ENCODE data around the gene ARHGEF3. TPM values are rescaled to one million over a fixed set of nuclear protein-coding genes. Genes with fewer than 3 reads are reported as not detected.

Gene ARHGEF3, protein sequence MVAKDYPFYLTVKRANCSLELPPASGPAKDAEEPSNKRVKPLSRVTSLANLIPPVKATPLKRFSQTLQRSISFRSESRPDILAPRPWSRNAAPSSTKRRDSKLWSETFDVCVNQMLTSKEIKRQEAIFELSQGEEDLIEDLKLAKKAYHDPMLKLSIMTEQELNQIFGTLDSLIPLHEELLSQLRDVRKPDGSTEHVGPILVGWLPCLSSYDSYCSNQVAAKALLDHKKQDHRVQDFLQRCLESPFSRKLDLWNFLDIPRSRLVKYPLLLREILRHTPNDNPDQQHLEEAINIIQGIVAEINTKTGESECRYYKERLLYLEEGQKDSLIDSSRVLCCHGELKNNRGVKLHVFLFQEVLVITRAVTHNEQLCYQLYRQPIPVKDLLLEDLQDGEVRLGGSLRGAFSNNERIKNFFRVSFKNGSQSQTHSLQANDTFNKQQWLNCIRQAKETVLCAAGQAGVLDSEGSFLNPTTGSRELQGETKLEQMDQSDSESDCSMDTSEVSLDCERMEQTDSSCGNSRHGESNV
- total RNA-seq, result 17.4 TPM

DNA sequence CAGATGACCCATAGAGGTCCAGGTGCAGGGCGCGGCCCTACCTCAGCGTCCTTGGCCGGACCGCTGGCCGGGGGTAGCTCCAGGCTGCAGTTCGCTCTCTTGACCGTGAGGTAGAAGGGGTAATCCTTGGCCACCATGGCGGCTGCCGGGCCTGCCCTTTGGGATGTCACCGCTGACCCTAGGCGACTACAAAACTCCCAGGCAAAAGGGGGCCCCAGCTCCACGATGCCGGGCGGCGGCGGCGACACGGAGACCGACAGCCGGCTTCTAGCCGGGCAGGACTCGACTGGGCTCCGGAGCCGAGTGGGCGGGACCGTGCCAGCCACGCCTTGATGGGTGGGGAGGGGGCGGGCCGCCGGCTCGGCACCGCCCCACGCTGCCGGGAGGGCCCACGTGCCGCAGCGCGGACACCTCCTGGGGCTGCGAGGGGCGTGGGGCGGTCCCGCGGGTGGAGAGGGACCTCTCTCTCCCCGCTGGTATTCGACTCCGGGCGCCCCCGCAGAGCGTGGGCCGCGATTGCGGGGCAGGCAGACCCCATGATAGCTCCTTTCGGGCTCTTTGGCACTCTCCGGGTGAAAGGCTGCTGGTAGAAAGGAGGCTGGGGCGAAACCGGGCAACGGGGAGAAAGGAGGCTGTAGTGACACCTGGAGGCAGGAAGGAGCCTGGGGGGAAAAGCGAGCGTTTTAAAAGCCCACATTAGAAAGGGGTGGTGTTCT lies at the start of gene ARHGEF3:
ARHGEF3 (minus strand) TSS at position 288 of the 716 bp plus-strand sequence; CDS start at position 137, 151 bp downstream.
- intact Hi-C loops (cut with DNase I), result loop anchor here (2.0 to 5.0 kb wide), 2 partner anchors 101 to 185 kb away; no protein-coding TSS in a partner anchor
- Histone ChIP-seq H3K27ac (peak within 1 kb of the TSS; percentile 70), H3K4me3 (peak within 1 kb of the TSS; percentile 72 to 76), H3K4me1 (peaks cover 46% of the 10 kb centered on the region), H3K27me3 (no peaks in the 10 kb centered on the region), H3K36me3 (no peaks in the 10 kb centered on the region), H3K9me3 (no peaks in the 10 kb centered on the region)
- TF ChIP-seq, protein P1, sequence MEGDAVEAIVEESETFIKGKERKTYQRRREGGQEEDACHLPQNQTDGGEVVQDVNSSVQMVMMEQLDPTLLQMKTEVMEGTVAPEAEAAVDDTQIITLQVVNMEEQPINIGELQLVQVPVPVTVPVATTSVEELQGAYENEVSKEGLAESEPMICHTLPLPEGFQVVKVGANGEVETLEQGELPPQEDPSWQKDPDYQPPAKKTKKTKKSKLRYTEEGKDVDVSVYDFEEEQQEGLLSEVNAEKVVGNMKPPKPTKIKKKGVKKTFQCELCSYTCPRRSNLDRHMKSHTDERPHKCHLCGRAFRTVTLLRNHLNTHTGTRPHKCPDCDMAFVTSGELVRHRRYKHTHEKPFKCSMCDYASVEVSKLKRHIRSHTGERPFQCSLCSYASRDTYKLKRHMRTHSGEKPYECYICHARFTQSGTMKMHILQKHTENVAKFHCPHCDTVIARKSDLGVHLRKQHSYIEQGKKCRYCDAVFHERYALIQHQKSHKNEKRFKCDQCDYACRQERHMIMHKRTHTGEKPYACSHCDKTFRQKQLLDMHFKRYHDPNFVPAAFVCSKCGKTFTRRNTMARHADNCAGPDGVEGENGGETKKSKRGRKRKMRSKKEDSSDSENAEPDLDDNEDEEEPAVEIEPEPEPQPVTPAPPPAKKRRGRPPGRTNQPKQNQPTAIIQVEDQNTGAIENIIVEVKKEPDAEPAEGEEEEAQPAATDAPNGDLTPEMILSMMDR (IDR thresholded peaks at IDR 0.05), result peak in 1 of 3 experiments; percentile 45
- TF ChIP-seq POLR2A (IDR thresholded peaks at IDR 0.05), result peak in 1 of 2 donors; percentile 67
- TF ChIP-seq POLR2AphosphoS5 (IDR thresholded peaks at IDR 0.05; ENCODE audit: insufficient read depth in 1 of 2, low read depth in 1 of 2), result peak in 1 of 2 donors; percentile 86
- DNase-seq (ENCODE audit: extremely low spot score in 2 of 2), result no peak

DNA sequence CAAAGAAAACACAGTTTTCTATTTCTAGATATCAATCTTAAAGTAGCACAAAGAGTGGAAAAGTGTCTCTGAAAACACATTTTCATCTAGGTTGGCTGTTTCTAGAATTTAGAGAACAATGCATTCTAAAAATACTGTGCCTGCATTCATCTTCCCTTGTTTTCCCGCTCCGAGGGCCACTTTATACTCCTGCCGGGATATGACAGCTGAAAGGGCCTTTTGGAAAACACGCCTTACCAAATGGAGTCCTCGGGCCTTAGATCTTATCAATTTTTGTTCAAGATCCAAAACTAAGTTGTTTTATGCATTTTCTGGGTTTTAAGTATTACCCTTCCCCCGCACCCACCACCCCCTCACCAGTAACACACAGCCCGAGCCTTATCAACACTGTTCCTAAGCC lies 47.9 kb upstream of the ARHGEF3 start:
- H3K27me3 ChIP-seq, result no peaks in the 10 kb centered on the region
- no peaks in the 10 kb centered on the region for H3K9me3 ChIP-seq
- no peak overlapping the region for H3K4me3 ChIP-seq
- no peaks in the 10 kb centered on the region for H3K4me1 ChIP-seq
- H3K36me3 ChIP-seq, result no peaks in the 10 kb centered on the region
- no peak for TF ChIP-seq POLR2A (IDR thresholded peaks at IDR 0.05)
- peak in 1 of 2 donors; percentile 9 for TF ChIP-seq POLR2AphosphoS5 (IDR thresholded peaks at IDR 0.05; ENCODE audit: insufficient read depth in 1 of 2, low read depth in 1 of 2)
- no peak for DNase-seq (ENCODE audit: extremely low spot score in 2 of 2)
- intact Hi-C loops (cut with DNase I), result no loop called here
- no peak overlapping the region for H3K27ac ChIP-seq

DNA sequence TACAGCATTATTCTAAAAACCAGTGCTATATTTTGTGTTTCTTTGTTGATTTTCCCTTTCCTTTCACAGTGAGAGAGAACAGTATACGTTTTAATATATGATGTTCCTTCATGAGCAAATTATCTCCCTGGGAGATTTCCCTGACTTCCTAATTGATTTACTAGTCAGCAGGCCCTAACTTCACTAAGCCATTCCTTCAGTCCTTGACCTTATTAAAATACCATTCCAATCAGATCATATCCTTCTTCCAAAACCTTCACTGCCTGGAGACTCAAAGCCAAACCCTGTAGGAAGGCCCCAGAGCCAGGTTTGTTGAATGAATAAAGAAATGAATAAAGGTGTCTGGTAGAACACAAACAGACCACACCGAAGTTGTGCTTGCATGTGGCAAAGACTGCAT lies 43.8 kb upstream of the ARHGEF3 start:
- H3K9me3 ChIP-seq, result no peaks in the 10 kb centered on the region
- H3K27me3 ChIP-seq, result no peaks in the 10 kb centered on the region
- intact Hi-C loops (cut with DNase I), result no loop called here
- TF ChIP-seq, protein P1 (IDR thresholded peaks at IDR 0.05), result no peak
- TF ChIP-seq POLR2AphosphoS5 (IDR thresholded peaks at IDR 0.05; ENCODE audit: insufficient read depth in 1 of 2, low read depth in 1 of 2), result no peak
- no peak for TF ChIP-seq POLR2A (IDR thresholded peaks at IDR 0.05)
- DNase-seq (ENCODE audit: extremely low spot score in 2 of 2), result no peak
- no peak overlapping the region for H3K27ac ChIP-seq
- no peaks in the 10 kb centered on the region for H3K4me1 ChIP-seq
- no peaks in the 10 kb centered on the region for H3K36me3 ChIP-seq
- H3K4me3 ChIP-seq, result no peak overlapping the region

DNA sequence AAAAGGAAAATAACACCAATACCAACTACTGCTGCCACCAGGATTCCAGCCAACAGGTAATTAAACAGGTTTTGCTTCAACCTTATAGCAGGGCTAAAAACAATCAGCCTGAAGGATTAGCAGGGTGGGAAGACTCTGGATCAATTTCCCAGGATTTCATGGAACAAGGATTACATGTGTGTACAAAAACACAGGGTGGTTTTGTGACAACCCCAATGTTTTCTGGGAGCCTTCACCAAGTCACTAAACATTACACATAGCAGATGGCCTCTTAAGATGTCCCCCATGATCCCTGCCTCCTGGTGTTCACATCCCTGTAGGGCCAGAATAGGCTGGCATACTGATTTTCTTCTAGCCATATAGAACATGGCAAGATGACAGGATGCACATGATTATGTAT lies 42.8 kb upstream of the ARHGEF3 start:
- intact Hi-C loops (cut with DNase I), result no loop called here
- no peaks in the 10 kb centered on the region for H3K4me1 ChIP-seq
- TF ChIP-seq POLR2A (IDR thresholded peaks at IDR 0.05), result no peak
- H3K27ac ChIP-seq, result no peak overlapping the region
- H3K4me3 ChIP-seq, result no peak overlapping the region
- H3K36me3 ChIP-seq, result no peaks in the 10 kb centered on the region
- no peaks in the 10 kb centered on the region for H3K27me3 ChIP-seq
- no peak for DNase-seq (ENCODE audit: extremely low spot score in 2 of 2)
- H3K9me3 ChIP-seq, result no peaks in the 10 kb centered on the region

DNA sequence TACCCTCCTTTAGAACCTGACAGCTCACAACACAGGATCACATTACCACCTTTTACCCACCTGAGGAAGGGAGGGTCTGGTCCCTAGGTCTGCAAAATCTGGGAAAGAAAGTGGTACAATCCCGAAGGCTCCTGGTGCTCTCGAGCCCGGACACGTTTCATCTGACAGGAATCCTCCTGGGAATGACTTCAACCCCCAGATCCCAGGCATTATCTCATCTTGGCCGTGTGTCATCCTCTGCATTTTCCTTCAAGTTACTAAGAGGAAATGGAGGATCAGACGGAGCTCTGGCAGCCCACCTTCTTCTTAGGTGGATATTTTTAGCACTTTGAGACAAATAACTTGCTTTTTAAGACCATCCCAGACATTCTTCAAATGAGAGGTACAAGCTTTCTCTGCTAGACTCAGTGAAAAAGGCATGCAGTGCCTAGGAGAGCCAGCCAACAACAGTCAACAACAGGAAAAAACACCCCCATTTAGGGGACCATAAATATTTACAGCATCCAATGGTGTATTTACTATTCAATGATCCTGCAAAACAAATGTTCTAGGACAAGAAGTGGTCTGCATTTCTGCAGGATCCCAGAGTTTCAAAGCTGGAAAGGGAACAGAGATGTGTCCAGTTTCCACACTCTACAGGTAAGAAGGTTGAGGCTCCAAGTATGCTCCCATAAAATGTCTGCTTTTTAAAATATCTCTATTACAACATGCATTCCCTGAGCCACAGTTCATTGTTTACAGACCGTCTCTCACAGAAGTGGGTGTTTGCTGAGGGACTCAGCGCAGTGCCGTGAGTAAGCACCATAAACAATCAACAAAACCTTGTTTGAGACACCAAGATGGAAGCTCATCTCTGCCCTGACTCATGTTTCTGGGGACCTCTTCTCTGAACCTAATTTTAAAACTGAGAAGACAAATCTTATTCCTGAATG lies 38.3 kb upstream of the ARHGEF3 start:
- H3K9me3 ChIP-seq, result no peaks in the 10 kb centered on the region
- TF ChIP-seq POLR2A (IDR thresholded peaks at IDR 0.05) (no peak), POLR2AphosphoS5 (IDR thresholded peaks at IDR 0.05; ENCODE audit: insufficient read depth in 1 of 2, low read depth in 1 of 2) (no peak)
- TF ChIP-seq, protein P1 (IDR thresholded peaks at IDR 0.05), result no peak
- no peaks in the 10 kb centered on the region for H3K36me3 ChIP-seq
- H3K27ac ChIP-seq, result no peak overlapping the region
- H3K4me1 ChIP-seq, result no peaks in the 10 kb centered on the region
- DNase-seq (ENCODE audit: extremely low spot score in 2 of 2), result no peak
- no peak overlapping the region for H3K4me3 ChIP-seq
- no peaks in the 10 kb centered on the region for H3K27me3 ChIP-seq
- intact Hi-C loops (cut with DNase I), result no loop called here
